ENCODE results near the gene ZNF546. TPM values are rescaled to one million over a fixed set of nuclear protein-coding genes. Genes with fewer than 3 reads are reported as not detected.

ZNF546 gene
- total RNA-seq, 1 experiment from 2014 or later, result 3.6 TPM

DNA sequence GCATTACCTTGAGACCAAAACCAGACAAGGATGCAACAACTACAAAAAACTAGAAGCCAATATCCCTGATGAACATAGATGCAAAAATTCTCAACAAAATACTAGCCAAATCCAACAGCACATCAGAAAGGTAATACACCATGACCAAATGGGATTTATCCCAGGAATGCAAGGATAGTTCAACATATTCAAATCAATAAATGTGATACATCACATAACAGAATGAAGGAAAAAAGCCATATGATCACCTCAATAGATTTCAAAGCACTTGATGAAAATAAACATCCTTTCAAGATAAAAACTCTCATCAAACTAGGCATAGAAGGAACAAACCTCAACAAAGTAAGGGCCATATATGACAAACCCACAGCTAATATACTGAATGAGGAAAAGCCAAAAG is 10.2 kb upstream of the ZNF546 start:
- no peak overlapping the region for H3K4me2 ChIP-seq
- ChIA-PET CTCF (no interaction called here), POLR2A (ENCODE audit: unreplicated experiment) (no interaction called here)
- H3K36me3 ChIP-seq (ENCODE audit: low read depth), result peaks cover 14% of the 10 kb centered on the region
- no peaks in the 10 kb centered on the region for H3K27me3 ChIP-seq (ENCODE audit: insufficient read depth, low read depth)
- H3K9me2 ChIP-seq (ENCODE audit: insufficient read depth), result no peaks in the 10 kb centered on the region
- no peak for TF ChIP-seq EZH2 (IDR thresholded peaks at IDR 0.05; ENCODE audit: low read depth)
- TF ChIP-seq, protein P1, sequence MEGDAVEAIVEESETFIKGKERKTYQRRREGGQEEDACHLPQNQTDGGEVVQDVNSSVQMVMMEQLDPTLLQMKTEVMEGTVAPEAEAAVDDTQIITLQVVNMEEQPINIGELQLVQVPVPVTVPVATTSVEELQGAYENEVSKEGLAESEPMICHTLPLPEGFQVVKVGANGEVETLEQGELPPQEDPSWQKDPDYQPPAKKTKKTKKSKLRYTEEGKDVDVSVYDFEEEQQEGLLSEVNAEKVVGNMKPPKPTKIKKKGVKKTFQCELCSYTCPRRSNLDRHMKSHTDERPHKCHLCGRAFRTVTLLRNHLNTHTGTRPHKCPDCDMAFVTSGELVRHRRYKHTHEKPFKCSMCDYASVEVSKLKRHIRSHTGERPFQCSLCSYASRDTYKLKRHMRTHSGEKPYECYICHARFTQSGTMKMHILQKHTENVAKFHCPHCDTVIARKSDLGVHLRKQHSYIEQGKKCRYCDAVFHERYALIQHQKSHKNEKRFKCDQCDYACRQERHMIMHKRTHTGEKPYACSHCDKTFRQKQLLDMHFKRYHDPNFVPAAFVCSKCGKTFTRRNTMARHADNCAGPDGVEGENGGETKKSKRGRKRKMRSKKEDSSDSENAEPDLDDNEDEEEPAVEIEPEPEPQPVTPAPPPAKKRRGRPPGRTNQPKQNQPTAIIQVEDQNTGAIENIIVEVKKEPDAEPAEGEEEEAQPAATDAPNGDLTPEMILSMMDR (conservative IDR thresholded peaks at IDR 0.05), result no peak
- peaks cover 24% of the 10 kb centered on the region for H3K9me3 ChIP-seq (ENCODE audit: insufficient read depth, low read depth)
- intact Hi-C loops (cut with micrococcal nuclease; ENCODE audit: unreplicated experiment), result no loop called here
- peaks cover 16% of the 10 kb centered on the region for H3F3A ChIP-seq (ENCODE audit: insufficient read depth, low read depth)
- no peak overlapping the region for H3K4me3 ChIP-seq
- no peak overlapping the region for H2AFZ ChIP-seq
- DNase-seq, result no peak
- H3K27ac ChIP-seq, result no peak overlapping the region
- no peaks in the 10 kb centered on the region for H3K4me1 ChIP-seq (replicated peaks; ENCODE audit: insufficient read depth)
- peaks cover 5% of the 10 kb centered on the region; the same call in 1 of the 2 replicates for H4K20me1 ChIP-seq (ENCODE audit: insufficient read depth)
- no TSS peak for BruUV-seq (replicated peaks)
- H3K79me2 ChIP-seq (ENCODE audit: low read depth), result no peaks in the 10 kb centered on the region

DNA sequence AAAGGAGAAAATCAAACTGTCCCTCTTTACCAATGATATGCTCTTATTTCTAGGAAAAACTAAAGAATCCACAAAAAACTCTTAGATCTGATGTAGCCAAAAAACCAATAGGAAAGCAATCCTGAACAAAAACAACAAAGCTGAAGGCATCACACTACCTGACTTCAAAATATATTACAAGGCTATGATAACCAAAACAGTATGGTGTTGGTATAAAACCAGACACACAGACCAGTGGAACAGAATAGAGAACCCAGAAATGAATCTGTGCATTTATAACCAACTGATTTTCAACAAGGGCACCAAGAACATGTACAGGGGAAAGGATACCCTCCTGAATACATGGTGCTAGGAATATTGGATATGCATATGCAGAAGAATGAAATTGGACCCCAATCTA is 9.7 kb upstream of the ZNF546 start:
- Histone ChIP-seq H3K4me3 (no peak overlapping the region), H3K27ac (no peak overlapping the region), H4K20me1 (ENCODE audit: insufficient read depth) (peaks cover 5% of the 10 kb centered on the region; the same call in 1 of the 2 replicates), H2AFZ (no peak overlapping the region), H3K9me3 (ENCODE audit: insufficient read depth, low read depth) (peaks cover 24% of the 10 kb centered on the region), H3K4me1 (replicated peaks; ENCODE audit: insufficient read depth) (no peaks in the 10 kb centered on the region), H3K79me2 (ENCODE audit: low read depth) (no peaks in the 10 kb centered on the region), H3K9me2 (ENCODE audit: insufficient read depth) (no peaks in the 10 kb centered on the region), H3F3A (ENCODE audit: insufficient read depth, low read depth) (peaks cover 14% of the 10 kb centered on the region), H3K27me3 (ENCODE audit: insufficient read depth, low read depth) (no peaks in the 10 kb centered on the region), H3K36me3 (ENCODE audit: low read depth) (peaks cover 11% of the 10 kb centered on the region), H3K4me2 (no peak overlapping the region)
- BruUV-seq (replicated peaks), result no TSS peak
- intact Hi-C loops (cut with micrococcal nuclease; ENCODE audit: unreplicated experiment), result no loop called here
- ChIA-PET POLR2A (ENCODE audit: unreplicated experiment) (no interaction called here), CTCF (no interaction called here)
- no peak for DNase-seq
- TF ChIP-seq, protein P1 (conservative IDR thresholded peaks at IDR 0.05), result no peak
- no peak for TF ChIP-seq EZH2 (IDR thresholded peaks at IDR 0.05; ENCODE audit: low read depth)

DNA sequence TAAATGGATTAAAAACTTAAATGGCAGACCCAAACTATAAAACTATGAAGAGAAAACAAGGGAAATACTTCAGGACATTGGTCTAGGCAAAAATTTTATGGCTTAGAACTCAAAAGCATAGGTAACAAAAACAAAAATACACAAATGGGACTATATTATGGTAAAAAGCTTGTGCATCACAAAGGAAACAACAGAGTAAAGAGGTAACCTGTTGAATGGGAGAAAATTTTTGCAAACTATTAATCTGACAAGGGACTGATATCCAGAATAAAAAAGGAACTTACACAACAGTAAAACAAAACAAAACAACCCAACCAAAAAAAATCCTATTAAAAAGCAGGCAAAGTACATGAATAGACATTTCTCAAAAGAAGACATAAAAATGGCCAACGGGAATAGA is 9.3 kb upstream of the ZNF546 start:
- no peak overlapping the region for H2AFZ ChIP-seq
- intact Hi-C loops (cut with micrococcal nuclease; ENCODE audit: unreplicated experiment), result no loop called here
- CTCF ChIA-PET, result no interaction called here

More for the DNA sequence above, 9.3 kb upstream of the ZNF546 start:
- H3K9me3 ChIP-seq (ENCODE audit: insufficient read depth, low read depth), result peaks cover 24% of the 10 kb centered on the region
- H3F3A ChIP-seq (ENCODE audit: insufficient read depth, low read depth), result peaks cover 9% of the 10 kb centered on the region; the same call in 1 of the 2 replicates
- no peak overlapping the region for H3K27ac ChIP-seq
- no peaks in the 10 kb centered on the region for H3K9me2 ChIP-seq (ENCODE audit: insufficient read depth)
- TF ChIP-seq, protein P1 (conservative IDR thresholded peaks at IDR 0.05), result no peak
- no peak for TF ChIP-seq EZH2 (IDR thresholded peaks at IDR 0.05; ENCODE audit: low read depth)
- H3K4me1 ChIP-seq (replicated peaks; ENCODE audit: insufficient read depth), result no peaks in the 10 kb centered on the region
- no TSS peak for BruUV-seq (replicated peaks)
- 0 out of 2 replicates have a peak, but pooled peaks cover 3% of the 10 kb centered on the region for H4K20me1 ChIP-seq (ENCODE audit: insufficient read depth)
- peaks cover 7% of the 10 kb centered on the region for H3K36me3 ChIP-seq (ENCODE audit: low read depth)
- H3K4me3 ChIP-seq, result no peak overlapping the region
- H3K79me2 ChIP-seq (ENCODE audit: low read depth), result no peaks in the 10 kb centered on the region
- no peaks in the 10 kb centered on the region for H3K27me3 ChIP-seq (ENCODE audit: insufficient read depth, low read depth)
- POLR2A ChIA-PET (ENCODE audit: unreplicated experiment), result no interaction called here
- no peak for DNase-seq
- H3K4me2 ChIP-seq, result no peak overlapping the region
